HEK293 (cell line): ENCODE results near the gene BRMS1.
A peak's percentile ranks its signal among the peaks of the same experiment; 100 is the strongest.

ENCODE experiments used
- CTCF ChIA-PET: fragments of 350-600 bp; formaldehyde crosslinking; extraction: SDS; loops from one replicate; lab custom pipeline; 2021; ENCODE audit warnings: antibody characterized with exemption; lab: Yijun Ruan, JAX
- POLR2A ChIA-PET: fragments of 300-600 bp; formaldehyde crosslinking; extraction: SDS; loops from one replicate; lab custom pipeline; 2020; ENCODE audit warnings: antibody characterized with exemption, inconsistent platforms; lab: Yijun Ruan, JAX
- H3K27ac ChIP-seq: fragments of 200-500 bp; sonication (Bioruptor generic); 2 replicates; pipeline ENCODE4 v1.5.1; 2014; ENCODE audit warnings: low read depth, low read length, control low read depth, inconsistent platforms; ENCODE audit errors: extremely low read depth
- H3K36me3 ChIP-seq, 2 experiments: fragments of 200-500 bp in 1 of 2; sonication (Bioruptor generic) in 1 of 2; 1 replicate in 1 of 2; 2 replicates in 1 of 2; pipeline ENCODE4 v1.5.1; 2014 to 2017; ENCODE audit warnings: inconsistent platforms in 2 of 2, low read length in 2 of 2; ENCODE audit not compliant: control insufficient read depth in 2 of 2, insufficient read depth in 1 of 2
- H3K4me1 ChIP-seq: fragments of 200-500 bp; sonication (Bioruptor generic); 2 replicates; pipeline ENCODE4 v1.5.1; 2014; ENCODE audit warnings: mild to moderate bottlenecking, low read length, inconsistent platforms; ENCODE audit not compliant: control insufficient read depth, insufficient read depth
- H3K4me3 ChIP-seq: 2 replicates; pipeline ENCODE4 v1.5.1; 2011; ENCODE audit warnings: low read depth, mild to moderate bottlenecking, control low read depth, low read length, moderate library complexity
- H3K9me3 ChIP-seq: fragments of 200-500 bp; sonication (Bioruptor generic); 2 replicates; pipeline ENCODE4 v1.5.1; 2014; ENCODE audit warnings: low read depth, low read length, inconsistent platforms; ENCODE audit not compliant: control insufficient read depth, insufficient read depth
- KLF9 ChIP-seq: fragments of 450-650 bp; formaldehyde crosslinking; IDR thresholded peaks from 2 replicates; pipeline ENCODE4 v1.5.1; 2016; ENCODE audit warnings: missing biosample characterization, missing genetic modification characterization, low read depth
- OSR2 ChIP-seq: fragments of 450-650 bp; formaldehyde crosslinking; IDR thresholded peaks from 2 replicates; pipeline ENCODE4 v1.5.1; 2016; ENCODE audit warnings: missing biosample characterization, missing genetic modification characterization
- RBAK ChIP-seq: fragments of 450-650 bp; formaldehyde crosslinking; IDR thresholded peaks from 2 replicates; pipeline ENCODE4 v1.5.1; 2016; ENCODE audit warnings: missing biosample characterization, missing genetic modification characterization
- REPIN1 ChIP-seq: fragments of 450-650 bp; formaldehyde crosslinking; IDR thresholded peaks from 2 replicates; pipeline ENCODE4 v1.5.1; 2017; ENCODE audit warnings: missing biosample characterization, missing genetic modification characterization, low read depth
- SCRT2 ChIP-seq: fragments of 450-650 bp; formaldehyde crosslinking; IDR thresholded peaks from 2 replicates; pipeline ENCODE4 v1.5.1; 2016; ENCODE audit warnings: missing biosample characterization, missing genetic modification characterization
- SP3 ChIP-seq: fragments of 450-650 bp; formaldehyde crosslinking; IDR thresholded peaks from 2 replicates; pipeline ENCODE4 v1.5.1; 2016; ENCODE audit warnings: missing biosample characterization, missing genetic modification characterization
- ZBTB20 ChIP-seq: fragments of 450-650 bp; formaldehyde crosslinking; IDR thresholded peaks from 2 replicates; pipeline ENCODE4 v1.5.1; 2016; ENCODE audit warnings: missing biosample characterization, missing genetic modification characterization
- ZIC2 ChIP-seq: fragments of 450-650 bp; formaldehyde crosslinking; IDR thresholded peaks from 2 replicates; pipeline ENCODE4 v1.5.1; 2016; ENCODE audit warnings: missing biosample characterization, missing genetic modification characterization
- ZNF112 ChIP-seq: fragments of 450-650 bp; formaldehyde crosslinking; IDR thresholded peaks from 2 replicates; pipeline ENCODE4 v1.5.0; 2017; ENCODE audit warnings: missing biosample characterization, missing genetic modification characterization
- ZNF140 ChIP-seq: fragments of 450-650 bp; formaldehyde crosslinking; IDR thresholded peaks from 2 replicates; pipeline ENCODE4 v1.5.1; 2016; ENCODE audit warnings: missing biosample characterization, missing genetic modification characterization
- ZNF16 ChIP-seq: fragments of 450-650 bp; formaldehyde crosslinking; IDR thresholded peaks from 2 replicates; pipeline ENCODE4 v1.5.1; 2016; ENCODE audit warnings: low read depth, missing biosample characterization, missing genetic modification characterization
- ZNF266 ChIP-seq: fragments of 450-650 bp; formaldehyde crosslinking; IDR thresholded peaks from 2 replicates; pipeline ENCODE4 v1.5.1; 2016; ENCODE audit warnings: missing biosample characterization, missing genetic modification characterization, low read depth
- ZNF274 ChIP-seq, 2 experiments: fragments of 200-500 bp in 1 of 2; fragments of 450-650 bp in 1 of 2; sonication (Bioruptor generic) in 1 of 2; formaldehyde crosslinking in 1 of 2; IDR thresholded peaks; 2 replicates each; pipeline versions ENCODE4 v1.5.1 to v1.6.1; 2014 to 2016; ENCODE audit warnings: borderline replicate concordance in 1 of 2, inconsistent platforms in 1 of 2, low read length in 1 of 2, missing biosample characterization in 1 of 2, missing genetic modification characterization in 1 of 2
- ZNF48 ChIP-seq: fragments of 450-650 bp; formaldehyde crosslinking; IDR thresholded peaks from 2 replicates; pipeline ENCODE4 v1.5.1; 2016; ENCODE audit warnings: missing biosample characterization, missing genetic modification characterization
- ZNF544 ChIP-seq: fragments of 450-650 bp; formaldehyde crosslinking; IDR thresholded peaks from 2 replicates; pipeline ENCODE4 v1.5.0; 2017; ENCODE audit warnings: missing biosample characterization, missing genetic modification characterization
- ZNF548 ChIP-seq: fragments of 450-650 bp; formaldehyde crosslinking; IDR thresholded peaks from 2 replicates; pipeline ENCODE4 v1.5.1; 2016; ENCODE audit warnings: missing biosample characterization, missing genetic modification characterization
- ZNF76 ChIP-seq: fragments of 450-650 bp; formaldehyde crosslinking; IDR thresholded peaks from 2 replicates; pipeline ENCODE4; 2016; ENCODE audit warnings: low read depth, missing biosample characterization, missing genetic modification characterization, borderline replicate concordance
- ZNF785 ChIP-seq: fragments of 450-650 bp; formaldehyde crosslinking; IDR thresholded peaks from 2 replicates; pipeline ENCODE4 v1.5.1; 2016; ENCODE audit warnings: missing biosample characterization, missing genetic modification characterization
- TF ChIP-seq, protein P1 (sequence below): fragments of 450-650 bp; formaldehyde crosslinking; IDR thresholded peaks from 2 replicates; pipeline ENCODE4 v1.5.1; 2016; ENCODE audit warnings: missing biosample characterization, missing genetic modification characterization
- TF ChIP-seq, protein P2 (sequence below): fragments of 450-650 bp; formaldehyde crosslinking; optimal IDR thresholded peaks from 2 replicates; pipeline ENCODE3; 2016; ENCODE audit warnings: missing biosample characterization, mild to moderate bottlenecking, missing genetic modification characterization
- TF ChIP-seq, protein P3 (sequence below): fragments of 450-650 bp; formaldehyde crosslinking; IDR thresholded peaks from 2 replicates; pipeline ENCODE4 v1.5.1; 2016; ENCODE audit warnings: missing biosample characterization, missing genetic modification characterization
- TF ChIP-seq, protein P4 (sequence below): fragments of 450-650 bp; formaldehyde crosslinking; IDR thresholded peaks from 2 replicates; pipeline ENCODE4 v1.5.1; 2016; ENCODE audit warnings: missing biosample characterization, missing genetic modification characterization
- TF ChIP-seq, protein P5 (sequence below): fragments of 450-650 bp; formaldehyde crosslinking; IDR thresholded peaks from 2 replicates; pipeline ENCODE4 v1.5.1; 2016; ENCODE audit warnings: missing biosample characterization, missing genetic modification characterization
- TF ChIP-seq, protein P6 (sequence below): fragments of 450-650 bp; formaldehyde crosslinking; IDR thresholded peaks from 2 replicates; pipeline ENCODE4 v1.5.0; 2017; ENCODE audit warnings: missing biosample characterization, missing genetic modification characterization, borderline replicate concordance

BRMS1 gene

DNA sequence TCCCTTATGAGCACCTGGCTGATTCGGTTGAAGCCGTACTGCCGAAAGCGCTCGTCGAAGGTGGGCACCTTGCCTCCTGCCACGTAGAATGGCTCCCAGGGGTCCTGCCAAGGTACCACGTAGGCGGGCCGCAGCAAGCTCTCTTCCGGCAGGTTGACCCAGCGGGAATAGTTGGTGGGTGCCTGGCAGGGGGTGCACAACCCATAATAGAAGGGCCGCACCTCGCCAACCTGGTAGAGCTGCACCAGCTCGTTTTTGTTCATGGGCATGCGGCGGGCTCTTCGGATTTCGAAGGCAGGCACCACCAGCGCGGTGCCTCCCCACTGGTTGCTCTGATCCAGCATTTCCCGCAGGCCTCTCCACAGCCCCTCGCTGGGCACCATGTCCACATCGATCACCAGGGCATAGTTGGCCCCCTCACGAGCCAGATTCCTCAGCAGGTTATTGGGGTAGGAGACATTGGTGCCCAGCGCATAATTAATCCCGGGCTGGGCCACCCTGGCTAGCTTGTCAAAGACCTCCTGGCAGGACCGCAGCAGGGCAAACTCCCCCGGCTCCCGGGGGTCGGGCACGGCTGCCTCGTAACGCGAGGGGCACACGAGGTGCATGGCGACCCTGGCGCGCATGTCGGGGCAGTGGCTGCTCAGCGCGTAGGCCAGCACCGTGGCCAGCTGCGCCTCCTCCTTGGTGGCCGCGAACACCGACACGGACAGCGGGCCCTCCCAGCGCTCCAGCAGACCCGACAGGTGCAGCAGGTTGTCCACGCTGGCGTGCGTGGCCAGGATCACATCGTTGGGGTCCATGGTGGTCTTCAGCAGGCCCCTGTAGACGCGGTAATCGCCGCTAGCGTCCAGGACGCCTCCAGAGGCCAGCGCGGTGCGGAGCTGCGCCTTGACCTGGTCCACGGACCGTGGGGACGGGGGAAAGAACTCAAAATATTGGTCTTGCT lies 1.8 kb upstream of the BRMS1 start:
- Histone ChIP-seq H3K27ac (peak overlapping the region; percentile 89), H3K36me3 (peaks cover 0 to 21% of the 10 kb centered on the region in 2 experiments; a peak in 2 of 3 replicates), H3K4me1 (no peaks in the 10 kb centered on the region), H3K9me3 (no peaks in the 10 kb centered on the region), H3K4me3 (peak overlapping the region; percentile 96)
- CTCF ChIA-PET = interaction anchor here (0.7 to 3.0 kb wide), 5 partner anchors 12 to 88 kb away, joined by 3 to 14 read pairs (median 11); no protein-coding TSS in a partner anchor
- POLR2A ChIA-PET = interaction anchor here (1.1 to 4.3 kb wide), 2 partner anchors 11 to 34 kb away, joined by 3 to 18 read pairs; partner anchors contain the start of gene RIN1
- TF ChIP-seq, protein P1, sequence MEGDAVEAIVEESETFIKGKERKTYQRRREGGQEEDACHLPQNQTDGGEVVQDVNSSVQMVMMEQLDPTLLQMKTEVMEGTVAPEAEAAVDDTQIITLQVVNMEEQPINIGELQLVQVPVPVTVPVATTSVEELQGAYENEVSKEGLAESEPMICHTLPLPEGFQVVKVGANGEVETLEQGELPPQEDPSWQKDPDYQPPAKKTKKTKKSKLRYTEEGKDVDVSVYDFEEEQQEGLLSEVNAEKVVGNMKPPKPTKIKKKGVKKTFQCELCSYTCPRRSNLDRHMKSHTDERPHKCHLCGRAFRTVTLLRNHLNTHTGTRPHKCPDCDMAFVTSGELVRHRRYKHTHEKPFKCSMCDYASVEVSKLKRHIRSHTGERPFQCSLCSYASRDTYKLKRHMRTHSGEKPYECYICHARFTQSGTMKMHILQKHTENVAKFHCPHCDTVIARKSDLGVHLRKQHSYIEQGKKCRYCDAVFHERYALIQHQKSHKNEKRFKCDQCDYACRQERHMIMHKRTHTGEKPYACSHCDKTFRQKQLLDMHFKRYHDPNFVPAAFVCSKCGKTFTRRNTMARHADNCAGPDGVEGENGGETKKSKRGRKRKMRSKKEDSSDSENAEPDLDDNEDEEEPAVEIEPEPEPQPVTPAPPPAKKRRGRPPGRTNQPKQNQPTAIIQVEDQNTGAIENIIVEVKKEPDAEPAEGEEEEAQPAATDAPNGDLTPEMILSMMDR = peak; percentile 26; the same call in 1 of the 2 replicates
- TF ChIP-seq ZNF16 (no peak), ZBTB20 (tag by site-specific recombination) (peak; percentile 16; the same call in 1 of the 2 replicates), ZNF266 (no peak), ZNF76 (tag by site-specific recombination) (no peak), SCRT2 (tag by site-specific recombination) (peak; percentile 75), OSR2 (no peak), KLF9 (tag by site-specific recombination) (no peak), ZIC2 (tag by site-specific recombination) (peak; percentile 67; the same call in 1 of the 2 replicates), ZNF140 (tag by site-specific recombination) (no peak), ZNF785 (no peak), ZNF112 (tag by site-specific recombination) (no peak), REPIN1 (tag by site-specific recombination) (no peak), ZNF548 (tag by site-specific recombination) (no peak), ZNF48 (tag by site-specific recombination) (no peak), RBAK (tag by site-specific recombination) (no peak), ZNF274 (IDR thresholded peaks at IDR 0.05; ENCODE audit: low read length) (no peak), ZNF274 (tag by site-specific recombination; IDR thresholded peaks at IDR 0.05; ENCODE audit: borderline replicate concordance) (no peak), ZNF544 (tag by site-specific recombination) (no peak), SP3 (no peak)
- TF ChIP-seq, protein P2, sequence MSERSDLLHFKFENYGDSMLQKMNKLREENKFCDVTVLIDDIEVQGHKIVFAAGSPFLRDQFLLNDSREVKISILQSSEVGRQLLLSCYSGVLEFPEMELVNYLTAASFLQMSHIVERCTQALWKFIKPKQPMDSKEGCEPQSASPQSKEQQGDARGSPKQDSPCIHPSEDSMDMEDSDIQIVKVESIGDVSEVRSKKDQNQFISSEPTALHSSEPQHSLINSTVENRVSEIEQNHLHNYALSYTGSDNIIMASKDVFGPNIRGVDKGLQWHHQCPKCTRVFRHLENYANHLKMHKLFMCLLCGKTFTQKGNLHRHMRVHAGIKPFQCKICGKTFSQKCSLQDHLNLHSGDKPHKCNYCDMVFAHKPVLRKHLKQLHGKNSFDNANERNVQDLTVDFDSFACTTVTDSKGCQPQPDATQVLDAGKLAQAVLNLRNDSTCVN = peak; percentile 26
- TF ChIP-seq, protein P3, sequence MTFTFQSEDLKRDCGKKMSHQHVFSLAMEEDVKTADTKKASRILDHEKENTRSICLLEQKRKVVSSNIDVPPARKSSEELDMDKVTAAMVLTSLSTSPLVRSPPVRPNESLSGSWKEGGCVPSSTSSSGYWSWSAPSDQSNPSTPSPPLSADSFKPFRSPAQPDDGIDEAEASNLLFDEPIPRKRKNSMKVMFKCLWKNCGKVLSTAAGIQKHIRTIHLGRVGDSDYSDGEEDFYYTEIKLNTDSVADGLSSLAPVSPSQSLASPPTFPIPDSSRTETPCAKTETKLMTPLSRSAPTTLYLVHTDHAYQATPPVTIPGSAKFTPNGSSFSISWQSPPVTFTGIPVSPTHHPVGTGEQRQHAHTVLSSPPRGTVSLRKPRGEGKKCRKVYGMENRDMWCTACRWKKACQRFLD (tag by site-specific recombination) = no peak
- TF ChIP-seq, protein P4, sequence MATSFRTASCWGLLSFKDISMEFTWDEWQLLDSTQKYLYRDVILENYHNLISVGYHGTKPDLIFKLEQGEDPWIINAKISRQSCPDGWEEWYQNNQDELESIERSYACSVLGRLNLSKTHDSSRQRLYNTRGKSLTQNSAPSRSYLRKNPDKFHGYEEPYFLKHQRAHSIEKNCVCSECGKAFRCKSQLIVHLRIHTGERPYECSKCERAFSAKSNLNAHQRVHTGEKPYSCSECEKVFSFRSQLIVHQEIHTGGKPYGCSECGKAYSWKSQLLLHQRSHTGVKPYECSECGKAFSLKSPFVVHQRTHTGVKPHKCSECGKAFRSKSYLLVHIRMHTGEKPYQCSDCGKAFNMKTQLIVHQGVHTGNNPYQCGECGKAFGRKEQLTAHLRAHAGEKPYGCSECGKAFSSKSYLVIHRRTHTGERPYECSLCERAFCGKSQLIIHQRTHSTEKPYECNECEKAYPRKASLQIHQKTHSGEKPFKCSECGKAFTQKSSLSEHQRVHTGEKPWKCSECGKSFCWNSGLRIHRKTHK = no peak
- TF ChIP-seq, protein P5, sequence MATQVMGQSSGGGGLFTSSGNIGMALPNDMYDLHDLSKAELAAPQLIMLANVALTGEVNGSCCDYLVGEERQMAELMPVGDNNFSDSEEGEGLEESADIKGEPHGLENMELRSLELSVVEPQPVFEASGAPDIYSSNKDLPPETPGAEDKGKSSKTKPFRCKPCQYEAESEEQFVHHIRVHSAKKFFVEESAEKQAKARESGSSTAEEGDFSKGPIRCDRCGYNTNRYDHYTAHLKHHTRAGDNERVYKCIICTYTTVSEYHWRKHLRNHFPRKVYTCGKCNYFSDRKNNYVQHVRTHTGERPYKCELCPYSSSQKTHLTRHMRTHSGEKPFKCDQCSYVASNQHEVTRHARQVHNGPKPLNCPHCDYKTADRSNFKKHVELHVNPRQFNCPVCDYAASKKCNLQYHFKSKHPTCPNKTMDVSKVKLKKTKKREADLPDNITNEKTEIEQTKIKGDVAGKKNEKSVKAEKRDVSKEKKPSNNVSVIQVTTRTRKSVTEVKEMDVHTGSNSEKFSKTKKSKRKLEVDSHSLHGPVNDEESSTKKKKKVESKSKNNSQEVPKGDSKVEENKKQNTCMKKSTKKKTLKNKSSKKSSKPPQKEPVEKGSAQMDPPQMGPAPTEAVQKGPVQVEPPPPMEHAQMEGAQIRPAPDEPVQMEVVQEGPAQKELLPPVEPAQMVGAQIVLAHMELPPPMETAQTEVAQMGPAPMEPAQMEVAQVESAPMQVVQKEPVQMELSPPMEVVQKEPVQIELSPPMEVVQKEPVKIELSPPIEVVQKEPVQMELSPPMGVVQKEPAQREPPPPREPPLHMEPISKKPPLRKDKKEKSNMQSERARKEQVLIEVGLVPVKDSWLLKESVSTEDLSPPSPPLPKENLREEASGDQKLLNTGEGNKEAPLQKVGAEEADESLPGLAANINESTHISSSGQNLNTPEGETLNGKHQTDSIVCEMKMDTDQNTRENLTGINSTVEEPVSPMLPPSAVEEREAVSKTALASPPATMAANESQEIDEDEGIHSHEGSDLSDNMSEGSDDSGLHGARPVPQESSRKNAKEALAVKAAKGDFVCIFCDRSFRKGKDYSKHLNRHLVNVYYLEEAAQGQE (tag by site-specific recombination) = peak; percentile 58; the same call in 1 of the 2 replicates
- TF ChIP-seq, protein P6, sequence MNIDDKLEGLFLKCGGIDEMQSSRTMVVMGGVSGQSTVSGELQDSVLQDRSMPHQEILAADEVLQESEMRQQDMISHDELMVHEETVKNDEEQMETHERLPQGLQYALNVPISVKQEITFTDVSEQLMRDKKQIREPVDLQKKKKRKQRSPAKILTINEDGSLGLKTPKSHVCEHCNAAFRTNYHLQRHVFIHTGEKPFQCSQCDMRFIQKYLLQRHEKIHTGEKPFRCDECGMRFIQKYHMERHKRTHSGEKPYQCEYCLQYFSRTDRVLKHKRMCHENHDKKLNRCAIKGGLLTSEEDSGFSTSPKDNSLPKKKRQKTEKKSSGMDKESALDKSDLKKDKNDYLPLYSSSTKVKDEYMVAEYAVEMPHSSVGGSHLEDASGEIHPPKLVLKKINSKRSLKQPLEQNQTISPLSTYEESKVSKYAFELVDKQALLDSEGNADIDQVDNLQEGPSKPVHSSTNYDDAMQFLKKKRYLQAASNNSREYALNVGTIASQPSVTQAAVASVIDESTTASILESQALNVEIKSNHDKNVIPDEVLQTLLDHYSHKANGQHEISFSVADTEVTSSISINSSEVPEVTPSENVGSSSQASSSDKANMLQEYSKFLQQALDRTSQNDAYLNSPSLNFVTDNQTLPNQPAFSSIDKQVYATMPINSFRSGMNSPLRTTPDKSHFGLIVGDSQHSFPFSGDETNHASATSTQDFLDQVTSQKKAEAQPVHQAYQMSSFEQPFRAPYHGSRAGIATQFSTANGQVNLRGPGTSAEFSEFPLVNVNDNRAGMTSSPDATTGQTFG (tag by site-specific recombination) = no peak
